HG03342 (cell line): ENCODE data around the gene OMD.
"Not testable (repeated sequence)": the region's sequence is repeated elsewhere in the genome, so short reads cannot be mapped to it uniquely, and the experiment has no call there.

Experiments
- ATAC-seq: cut with Tn5 transposase; IDR thresholded peaks from one replicate; pipeline ENCODE4 v1.9.1; 2021; ENCODE audit warnings: mild to moderate bottlenecking, moderate library complexity; ENCODE audit not compliant: unreplicated experiment

Gene OMD

DNA sequence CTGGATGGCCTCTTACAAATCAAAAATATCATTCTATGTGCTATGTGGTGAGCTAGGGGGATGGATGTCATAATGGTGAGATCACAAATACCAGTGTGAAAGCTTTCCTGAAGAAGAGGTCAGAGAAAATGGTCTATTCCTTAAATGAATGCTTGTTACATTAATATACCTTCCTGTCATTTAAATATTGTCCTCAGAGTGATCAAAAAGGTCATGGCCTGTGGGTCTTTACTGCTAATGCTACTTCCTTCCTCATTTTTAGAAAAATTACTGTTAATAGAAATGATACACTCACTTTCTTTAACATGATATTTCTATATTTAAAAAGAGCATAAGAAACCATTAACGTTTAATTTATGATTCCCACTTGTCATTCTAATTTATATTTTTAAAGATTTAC is 9.7 kb downstream of the OMD start:
- ATAC-seq: no peak

- not testable (repeated sequence) for ATAC-seq
These were observed 13.1 kb downstream of the OMD start for GRCh38 chr9:92411157-92411556.

DNA sequence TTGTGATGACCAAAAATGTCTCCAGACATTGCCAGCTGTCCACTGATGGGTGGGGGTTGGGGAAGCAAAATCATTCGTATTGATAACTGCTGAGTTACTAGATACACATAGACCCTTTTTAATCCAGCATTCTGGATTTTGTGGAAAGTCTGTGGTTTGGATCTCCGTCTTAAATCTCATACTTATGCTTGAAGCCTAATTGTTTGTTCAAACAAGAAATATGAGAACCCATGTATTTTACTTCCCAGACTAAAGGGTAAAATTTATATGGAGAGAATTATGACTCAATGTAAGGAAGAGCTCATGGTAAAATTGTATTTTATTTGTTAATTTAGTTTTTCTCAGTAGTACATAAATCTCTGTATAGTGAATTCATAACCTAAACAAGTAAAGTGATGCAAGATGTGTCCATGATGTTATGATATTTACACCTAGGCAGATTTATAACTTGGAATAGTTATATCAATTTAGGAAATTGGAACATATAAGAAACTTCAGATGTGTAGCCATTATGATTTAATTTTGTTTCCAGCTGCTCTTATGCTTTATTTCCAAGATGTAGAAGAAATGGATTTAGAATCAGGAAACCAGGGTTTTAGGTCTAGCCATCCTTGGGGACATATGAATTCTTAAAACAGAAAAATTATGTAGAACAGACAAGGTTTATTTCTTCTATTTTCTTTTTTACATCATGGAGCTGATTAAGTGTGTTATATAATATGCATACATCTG is 15.4 kb downstream of the OMD start:
- ATAC-seq: no peak

- no peak for ATAC-seq
These were observed 16.5 kb downstream of the OMD start for GRCh38 chr9:92407818-92408217.

DNA sequence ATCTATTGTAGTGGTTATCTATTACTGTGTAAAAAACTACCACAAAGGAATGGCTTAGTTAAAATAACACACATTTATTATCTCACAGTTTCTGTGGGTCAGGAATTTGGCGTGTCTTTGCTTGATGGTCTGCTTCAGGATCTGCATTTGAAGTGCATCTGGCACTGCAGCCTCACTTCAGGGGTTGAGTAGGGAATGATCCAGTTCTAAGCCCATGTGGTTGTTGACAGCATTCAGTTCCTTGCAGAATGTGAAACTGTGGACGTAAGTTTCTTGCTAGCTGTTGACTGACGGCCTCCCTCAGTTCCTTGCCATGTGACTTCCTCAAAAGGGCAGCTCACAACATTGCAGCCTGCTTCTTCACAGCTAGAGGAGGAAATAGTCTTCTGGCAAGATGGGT is 17.8 kb downstream of the OMD start:
- ATAC-seq: no peak

DNA sequence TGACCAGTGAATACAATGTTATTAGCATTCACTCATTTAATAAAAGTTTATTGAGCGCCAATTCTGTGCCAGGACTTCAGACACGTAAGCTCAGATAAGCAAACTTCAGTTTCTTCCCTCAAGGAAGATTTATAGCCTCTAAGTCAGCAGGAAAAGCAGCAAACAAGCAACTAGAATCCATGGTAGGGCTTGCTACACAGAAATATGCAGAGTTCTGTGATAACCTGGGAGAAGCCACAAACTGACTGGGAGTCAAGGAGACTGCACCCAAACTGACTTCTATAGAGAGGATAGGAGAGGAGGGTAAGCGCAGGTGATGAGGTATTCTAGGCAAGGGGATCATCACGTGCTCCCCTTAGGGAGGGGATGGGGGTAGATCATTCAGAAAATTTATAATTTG is 18.5 kb downstream of the OMD start:
- no peak for ATAC-seq

DNA sequence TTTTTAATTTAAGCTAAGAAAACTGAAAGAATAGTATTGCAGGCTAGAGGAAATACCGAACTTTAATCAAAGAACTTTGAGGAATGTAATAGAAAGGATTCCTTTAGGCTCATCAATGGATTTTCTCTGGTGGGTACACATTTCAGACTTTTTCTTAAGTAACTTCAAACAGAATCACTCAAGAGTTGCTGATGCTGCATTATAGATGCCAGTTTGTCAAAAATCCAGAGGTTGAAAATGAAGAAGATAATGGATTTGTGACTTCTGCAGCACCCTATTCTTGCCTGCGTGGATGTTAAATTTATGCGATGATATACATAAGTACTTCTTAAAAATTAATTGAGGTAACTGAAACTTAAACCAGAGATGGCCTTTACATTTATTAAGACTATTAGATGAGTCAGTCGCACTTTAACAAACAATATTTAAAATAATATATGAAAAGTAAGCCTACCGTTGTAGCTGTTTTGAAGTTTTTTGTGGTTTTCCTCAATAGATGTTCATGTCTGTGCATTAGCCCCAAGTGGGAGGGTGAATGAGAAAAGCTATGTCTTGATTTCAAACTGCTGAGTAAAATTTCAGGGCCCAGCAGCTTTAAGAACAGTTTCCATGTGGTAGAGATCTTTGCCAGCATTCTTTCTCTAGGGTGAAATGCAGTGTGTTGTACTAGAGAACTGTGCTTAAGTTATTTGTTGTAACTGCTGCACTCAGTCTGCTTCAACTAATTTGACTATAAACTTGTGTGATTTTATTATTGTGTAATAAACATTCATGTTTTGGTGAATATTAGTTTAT is 20.0 kb downstream of the OMD start, which contains the start of gene OGN:
OGN (minus strand) TSS at position 537 of the 795 bp plus-strand sequence. CDS start 1,171 bp downstream, outside the sequence.
- ATAC-seq: no peak

DNA sequence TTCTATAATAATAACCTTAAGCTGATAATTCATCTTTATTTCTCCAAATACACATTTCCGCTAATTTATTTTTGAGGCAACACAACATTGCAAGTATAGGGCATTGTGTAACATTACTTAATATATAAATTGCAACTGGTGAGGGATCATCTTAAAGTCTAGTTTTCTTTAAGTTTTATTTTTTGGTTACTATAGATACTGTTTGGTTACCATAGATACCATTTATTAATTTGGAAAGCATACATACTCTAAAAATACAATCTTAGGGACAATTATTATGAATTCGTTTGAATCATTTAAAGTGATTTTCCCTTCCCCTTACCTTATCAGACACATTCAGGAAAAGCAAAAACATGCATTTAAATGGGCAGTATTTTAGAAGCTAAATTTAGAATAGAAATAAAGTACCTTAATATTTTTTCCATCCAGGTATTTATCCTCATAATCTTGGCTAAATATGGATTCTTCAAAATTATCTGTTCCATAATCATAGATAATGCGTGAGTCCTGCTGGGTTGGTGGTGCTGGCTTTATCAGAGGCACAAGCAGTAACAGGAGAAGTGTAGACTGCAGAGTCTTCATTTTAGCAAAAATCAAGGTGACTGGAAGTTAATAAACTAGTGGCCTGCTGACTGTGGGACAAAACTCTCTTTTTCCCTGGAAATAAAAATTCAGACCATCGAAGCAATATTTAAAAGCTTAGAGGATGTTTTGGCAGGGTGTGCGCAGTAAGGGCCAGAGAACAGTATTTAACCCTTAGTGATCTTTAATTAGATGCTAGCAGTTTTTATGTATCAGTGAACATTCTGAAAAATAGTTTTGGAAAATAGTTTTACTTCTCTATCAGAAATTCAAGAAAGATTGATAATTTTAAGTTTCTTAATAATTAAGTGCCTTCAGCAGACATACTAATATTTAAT is 21.2 kb downstream of the OMD start:
- ATAC-seq: no peak

DNA sequence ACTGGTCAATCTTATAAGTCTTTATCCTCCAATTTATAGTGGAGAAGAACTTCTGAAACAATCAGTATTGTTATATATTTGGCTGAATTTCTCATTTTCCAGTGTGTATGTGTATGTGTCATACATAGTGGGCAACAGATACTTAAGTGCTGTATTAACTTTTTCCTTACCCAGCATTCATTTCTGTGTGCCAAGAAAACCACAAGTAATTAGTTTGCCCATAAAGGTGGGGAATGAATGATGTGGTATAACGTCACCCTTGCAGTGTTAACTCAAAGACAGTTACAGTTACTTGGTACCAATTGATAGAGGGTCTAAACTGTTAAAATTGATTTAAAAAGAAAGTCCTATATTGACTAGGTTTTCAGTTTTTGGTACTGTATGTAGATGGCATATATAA is 21.9 kb downstream of the OMD start:
- ATAC-seq: no peak

DNA sequence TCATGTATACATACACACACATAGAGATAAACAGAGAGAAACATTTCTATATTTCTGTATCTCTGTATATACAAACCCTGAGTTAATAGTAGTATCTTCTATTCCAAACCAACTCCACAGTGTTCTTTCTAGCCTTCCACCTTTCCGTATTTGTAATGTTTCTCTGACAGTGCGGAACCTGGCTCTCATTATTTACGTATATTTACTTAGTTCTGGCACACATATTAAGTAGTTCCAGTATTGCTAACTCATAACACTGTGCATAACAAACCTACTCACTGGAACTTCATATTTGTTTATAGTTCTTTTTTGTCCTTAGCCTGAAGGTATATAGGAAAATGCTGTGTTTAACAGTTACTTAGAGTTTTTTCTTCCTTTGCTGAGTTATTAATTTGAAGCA is 26.4 kb downstream of the OMD start:
- no peak for ATAC-seq

- no peak for ATAC-seq
These were observed 28.7 kb downstream of the OMD start for GRCh38 chr9:92395617-92396016.

DNA sequence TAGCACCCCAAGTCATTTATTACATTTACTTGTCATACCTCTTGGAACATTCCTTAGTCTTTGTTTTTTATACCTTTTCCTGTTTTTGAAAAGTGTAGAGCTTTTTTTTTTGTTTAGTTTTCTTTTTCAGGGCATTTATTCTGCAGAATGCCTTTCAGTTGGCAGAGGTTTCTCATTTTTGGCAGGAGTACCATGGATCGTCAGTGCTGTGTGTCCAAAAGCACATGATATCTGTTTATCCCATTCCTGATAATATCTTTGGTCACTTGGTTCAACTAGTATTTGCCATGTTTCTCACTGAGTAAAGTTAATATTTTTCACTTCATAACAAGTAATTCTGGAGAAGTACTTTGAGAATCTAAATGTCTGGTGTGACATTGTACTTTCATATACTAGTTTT is 30.6 kb downstream of the OMD start:
- ATAC-seq: no peak

- no peak for ATAC-seq
These were observed 31.6 kb downstream of the OMD start for GRCh38 chr9:92392690-92393089.

DNA sequence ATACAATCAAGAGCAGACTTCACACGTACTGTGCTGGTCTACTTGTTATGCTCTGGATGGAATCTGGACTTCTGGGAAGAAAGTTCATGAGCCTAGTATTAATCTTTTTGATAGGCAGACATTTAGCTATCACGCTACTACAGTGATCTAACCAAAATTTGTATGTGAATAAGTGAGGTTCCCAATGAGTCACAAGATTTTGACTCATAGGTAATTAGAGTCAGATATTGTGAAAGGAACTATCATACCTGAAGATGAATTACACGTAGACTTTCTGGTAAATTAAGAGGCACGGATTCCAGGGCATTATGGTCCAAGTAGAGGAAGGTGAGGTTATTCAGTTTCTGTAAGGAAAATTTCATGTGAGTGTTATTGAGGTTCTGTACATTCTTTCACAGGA is 38.3 kb downstream of the OMD start:
- no peak for ATAC-seq

GRCh38 chr9:92385477-92385876 is 38.8 kb downstream of the OMD start:
- ATAC-seq: no peak

GRCh38 chr9:92385001-92385400 is 39.3 kb downstream of the OMD start:
- ATAC-seq: no peak

DNA sequence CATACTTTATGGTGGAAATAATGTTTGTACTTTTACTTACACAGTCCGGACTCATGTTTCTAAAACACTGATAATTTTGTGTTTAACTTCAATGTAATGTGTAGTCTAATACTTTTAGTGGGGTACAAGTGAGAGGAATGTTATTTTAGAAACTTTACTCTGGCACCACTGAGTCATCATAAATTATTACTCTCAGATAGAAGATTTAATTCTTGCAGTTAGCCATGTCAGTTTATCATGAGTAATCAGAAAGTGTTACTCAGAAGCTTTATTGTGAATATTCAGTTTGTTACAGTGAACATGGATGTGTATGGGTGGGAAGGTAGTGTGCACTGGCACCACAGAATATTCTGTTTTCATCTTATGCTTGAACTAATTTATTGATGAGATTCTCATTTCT is 39.9 kb downstream of the OMD start:
- no peak for ATAC-seq

GRCh38 chr9:92381775-92382174 is 42.5 kb downstream of the OMD start:
- ATAC-seq: no peak

DNA sequence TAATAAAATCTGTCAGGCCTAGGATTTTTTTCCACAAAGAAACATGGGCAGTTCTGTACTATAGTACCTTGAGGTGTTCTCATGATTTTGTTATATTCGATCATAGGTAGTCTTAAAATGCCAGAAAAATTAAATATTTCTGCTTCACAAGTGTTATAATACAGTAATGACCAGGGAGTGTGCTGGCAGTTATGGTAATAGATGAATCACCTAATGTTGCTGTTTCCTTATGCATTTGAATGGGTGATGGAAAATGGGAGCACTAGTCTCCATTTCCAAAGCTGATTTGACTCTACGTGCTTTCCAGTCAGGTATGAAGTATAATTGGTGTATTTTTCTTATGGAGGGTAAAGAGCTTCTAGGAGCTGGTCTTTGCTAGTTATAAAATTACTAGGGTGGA is 43.7 kb downstream of the OMD start:
- ATAC-seq: no peak

DNA sequence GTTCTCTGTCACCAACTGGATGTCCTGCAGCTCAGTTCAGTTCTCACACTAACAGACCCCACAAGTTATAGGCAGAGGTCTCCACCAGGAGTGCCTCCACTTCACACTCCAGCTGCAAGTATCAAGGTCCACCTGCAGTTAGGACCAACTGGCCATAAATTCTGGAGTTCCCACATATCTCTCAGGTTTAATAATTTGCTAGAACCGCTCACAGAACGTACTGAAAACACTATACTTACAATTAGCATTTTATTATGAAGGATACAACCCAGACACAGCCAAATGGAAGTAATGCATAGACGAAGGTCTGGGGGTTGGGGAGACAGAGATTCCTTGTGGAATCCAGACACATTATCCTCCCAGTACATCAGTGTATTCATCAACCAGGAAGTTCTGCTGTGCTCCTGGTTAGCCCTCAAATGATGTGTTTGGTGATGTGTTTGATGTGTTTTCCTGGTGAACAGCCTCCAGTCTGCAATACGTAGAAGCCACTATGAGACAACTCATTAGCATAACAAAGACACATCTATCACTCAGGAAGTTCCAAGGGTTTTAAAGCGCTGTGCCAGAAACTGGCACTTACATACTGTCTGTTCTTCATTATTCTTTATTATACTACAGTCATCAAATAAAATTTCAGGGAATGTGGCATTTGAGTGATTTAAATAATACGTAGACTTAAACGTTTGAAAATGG is 45.3 kb downstream of the OMD start:
- no peak for ATAC-seq

GRCh38 chr9:92377876-92378275 is 46.4 kb downstream of the OMD start:
- ATAC-seq: no peak
